MCF 10A (cell line): ENCODE results near the gene GPR37L1. TPM values are rescaled to one million over a fixed set of nuclear protein-coding genes. Genes with fewer than 3 reads are reported as not detected.
A peak's percentile ranks its signal among the peaks of the same experiment; 100 is the strongest.

Experiments used
- BruUV-seq: library from RNA; stranded (reverse); fragments of 400-500 nt; replicated peaks from 2 replicates; lab custom pipeline; 2021; lab: Mats Ljungman, UMichigan
- CTCF ChIA-PET: fragments of 300-600 bp; sonication (Branson Sonifier 250); formaldehyde crosslinking; extraction: SDS; loops from one replicate; lab custom pipeline; 2021; ENCODE audit warnings: antibody characterized with exemption, inconsistent platforms; lab: Yijun Ruan, JAX
- POLR2A ChIA-PET: fragments of 300-600, 350-650 bp; sonication (Branson Sonifier 250); formaldehyde crosslinking; extraction: SDS; loops from one replicate; lab custom pipeline; 2020; ENCODE audit warnings: antibody characterized with exemption, inconsistent platforms; lab: Yijun Ruan, JAX
- DNase-seq: peaks from one replicate; pipeline ENCODE4 v3.0.0-alpha.2; 2018; ENCODE audit not compliant: unreplicated experiment
- H3K27ac Mint-ChIP-seq: one replicate; pipeline ENCODE4 v1.8.0; 2022; ENCODE audit warnings: mild to moderate bottlenecking, low read depth, mixed read lengths; ENCODE audit not compliant: unreplicated experiment
- H3K27me3 Mint-ChIP-seq: one replicate; pipeline ENCODE4 v1.8.0; 2022; ENCODE audit warnings: mixed read lengths; ENCODE audit not compliant: insufficient read depth, unreplicated experiment
- H3K36me3 Mint-ChIP-seq: one replicate; pipeline ENCODE4 v1.8.0; 2022; ENCODE audit warnings: mild to moderate bottlenecking, moderate library complexity, mixed read lengths; ENCODE audit not compliant: insufficient read depth, unreplicated experiment
- H3K4me1 Mint-ChIP-seq: one replicate; pipeline ENCODE4 v1.8.0; 2022; ENCODE audit warnings: mixed read lengths; ENCODE audit not compliant: insufficient read depth, unreplicated experiment
- H3K4me3 Mint-ChIP-seq: one replicate; pipeline ENCODE4 v1.8.0; 2022; ENCODE audit warnings: mild to moderate bottlenecking, moderate library complexity, mixed read lengths; ENCODE audit not compliant: unreplicated experiment
- H3K9me3 Mint-ChIP-seq: one replicate; pipeline ENCODE4 v1.8.0; 2022; ENCODE audit warnings: mixed read lengths; ENCODE audit not compliant: unreplicated experiment
- intact Hi-C: fragments of 100-400 bp; cut with micrococcal nuclease; formaldehyde crosslinking; loops from 2 replicates; pipeline ENCODE4 v1.14.1; 2022
- total RNA-seq: library from RNA; stranded (reverse); gene quantifications from 2 replicates; pipeline ENCODE4 v1.2.3, GENCODE V29; 2022
- TF ChIP-seq, protein P1 (sequence below): fragments of 200-600 bp; IDR thresholded peaks from one replicate; pipeline ENCODE4 v1.8.0; 2022; ENCODE audit warnings: antibody characterized with exemption, mild to moderate bottlenecking; ENCODE audit not compliant: unreplicated experiment

GPR37L1 gene
- total RNA-seq, 1 experiment from 2014 or later: not detected

GRCh38 chr1:202127836-202128622 lies 5.3 kb downstream of the GPR37L1 start:
- Mint-ChIP-seq H3K4me1 (peaks cover 4% of the 10 kb centered on the region), H3K27ac (no peak overlapping the region), H3K9me3 (no peaks in the 10 kb centered on the region), H3K4me3 (no peak overlapping the region), H3K27me3 (peaks cover 17% of the 10 kb centered on the region), H3K36me3 (peaks cover 16% of the 10 kb centered on the region)
- TF ChIP-seq, protein P1, sequence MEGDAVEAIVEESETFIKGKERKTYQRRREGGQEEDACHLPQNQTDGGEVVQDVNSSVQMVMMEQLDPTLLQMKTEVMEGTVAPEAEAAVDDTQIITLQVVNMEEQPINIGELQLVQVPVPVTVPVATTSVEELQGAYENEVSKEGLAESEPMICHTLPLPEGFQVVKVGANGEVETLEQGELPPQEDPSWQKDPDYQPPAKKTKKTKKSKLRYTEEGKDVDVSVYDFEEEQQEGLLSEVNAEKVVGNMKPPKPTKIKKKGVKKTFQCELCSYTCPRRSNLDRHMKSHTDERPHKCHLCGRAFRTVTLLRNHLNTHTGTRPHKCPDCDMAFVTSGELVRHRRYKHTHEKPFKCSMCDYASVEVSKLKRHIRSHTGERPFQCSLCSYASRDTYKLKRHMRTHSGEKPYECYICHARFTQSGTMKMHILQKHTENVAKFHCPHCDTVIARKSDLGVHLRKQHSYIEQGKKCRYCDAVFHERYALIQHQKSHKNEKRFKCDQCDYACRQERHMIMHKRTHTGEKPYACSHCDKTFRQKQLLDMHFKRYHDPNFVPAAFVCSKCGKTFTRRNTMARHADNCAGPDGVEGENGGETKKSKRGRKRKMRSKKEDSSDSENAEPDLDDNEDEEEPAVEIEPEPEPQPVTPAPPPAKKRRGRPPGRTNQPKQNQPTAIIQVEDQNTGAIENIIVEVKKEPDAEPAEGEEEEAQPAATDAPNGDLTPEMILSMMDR: no peak
- no peak for DNase-seq
- intact Hi-C loops: no loop called here
- ChIA-PET POLR2A (interaction anchor here (0.6 to 0.9 kb wide), 3 partner anchors 99 to 141 kb away, joined by 3 to 5 read pairs (median 4); no protein-coding TSS in a partner anchor), CTCF (interaction anchor here (0.7 to 28.8 kb wide), 4 partner anchors 8 to 232 kb away, joined by 4 to 1380 read pairs (median 82); partner anchors contain the start of genes ELF3 and GPR37L1)
- BruUV-seq: no TSS peak

DNA sequence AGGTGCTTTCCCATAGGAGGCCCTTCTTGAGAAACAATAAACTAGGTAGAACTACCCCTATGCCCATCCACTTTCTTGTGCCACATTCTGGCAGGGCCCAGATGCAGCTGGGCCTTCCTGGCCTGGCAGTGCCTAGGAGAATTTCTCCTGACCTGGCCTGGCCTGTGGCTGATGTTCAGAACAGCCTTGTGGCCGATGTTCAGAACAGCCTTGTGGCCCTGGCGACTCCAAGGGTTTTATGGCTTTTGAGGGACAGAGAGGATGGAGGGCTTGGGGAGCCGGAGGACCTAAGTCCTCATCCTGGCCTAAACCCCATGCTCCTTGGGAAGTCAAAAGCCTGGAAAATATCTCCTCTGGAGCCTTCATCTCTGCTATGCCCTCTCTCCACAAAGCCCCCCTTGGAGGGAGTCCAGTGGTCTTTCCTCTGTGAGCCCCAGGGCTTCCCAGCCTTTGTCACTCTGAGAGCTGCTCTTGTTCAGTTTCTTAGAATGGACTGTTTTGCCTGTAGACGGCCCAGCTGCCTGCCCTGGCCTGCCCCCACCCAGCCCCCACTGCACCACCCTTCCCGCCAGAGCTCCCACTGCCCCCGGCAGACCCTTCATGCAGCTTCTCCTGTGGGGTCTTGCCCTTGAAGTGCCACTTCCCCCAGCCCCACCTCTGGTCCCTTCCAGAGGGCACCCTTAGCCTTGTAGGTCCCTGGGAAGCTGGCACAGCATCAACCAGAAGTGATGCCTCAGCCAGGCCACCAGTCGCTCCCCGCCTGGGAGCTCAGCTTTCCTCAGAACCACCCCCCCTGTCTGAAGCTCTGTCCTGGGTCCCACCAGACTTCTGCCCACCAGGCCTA lies 7.0 kb downstream of the GPR37L1 start:
- Mint-ChIP-seq H3K27me3 (peaks cover under 1% of the 10 kb centered on the region), H3K36me3 (peaks cover 30% of the 10 kb centered on the region), H3K9me3 (no peaks in the 10 kb centered on the region), H3K4me3 (no peak overlapping the region), H3K4me1 (peaks cover 4% of the 10 kb centered on the region), H3K27ac (peak overlapping the region; percentile 29)
- TF ChIP-seq, protein P1: no peak
- no TSS peak for BruUV-seq
- POLR2A ChIA-PET: interaction anchor here (0.7 to 1.9 kb wide), 3 partner anchors 14 to 122 kb away, joined by 3 to 5 read pairs (median 3); partner anchors contain the start of gene ARL8A
- no peak for DNase-seq
- CTCF ChIA-PET: interaction anchor here (0.5 to 28.8 kb wide), 9 partner anchors 10 to 754 kb away, joined by 3 to 1380 read pairs (median 3); partner anchors contain the start of genes ELF3 and GPR37L1
- intact Hi-C loops: no loop called here

DNA sequence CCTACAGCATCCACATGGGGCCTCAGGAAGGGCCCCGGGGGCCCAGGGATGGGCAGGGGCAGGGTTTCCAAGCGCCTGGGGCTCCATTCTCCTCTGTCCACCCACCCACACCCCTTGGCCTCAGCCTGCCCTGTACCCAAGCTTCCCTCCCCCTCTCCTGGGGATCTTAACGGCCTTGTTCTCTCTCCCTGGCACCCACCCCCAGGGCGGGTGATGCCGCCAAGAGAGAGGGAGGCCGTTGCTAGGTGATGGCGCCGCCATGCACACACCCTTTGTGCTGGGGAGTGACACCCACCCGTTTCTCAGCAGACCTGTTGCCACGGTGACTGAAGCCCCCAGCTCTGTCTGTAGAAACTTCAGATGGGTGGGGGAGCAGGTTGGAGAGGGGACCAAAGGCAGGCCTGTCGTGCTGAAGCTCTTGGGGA lies 7.6 kb downstream of the GPR37L1 start:
- no peak overlapping the region for H3K4me3 Mint-ChIP-seq
- H3K9me3 Mint-ChIP-seq: no peaks in the 10 kb centered on the region
- DNase-seq: no peak
- H3K4me1 Mint-ChIP-seq: peaks cover 7% of the 10 kb centered on the region
- TF ChIP-seq, protein P1: no peak
- intact Hi-C loops: no loop called here
- CTCF ChIA-PET: interaction anchor here (0.5 to 28.8 kb wide), 10 partner anchors 11 to 755 kb away, joined by 3 to 1380 read pairs (median 3); partner anchors contain the start of genes ELF3 and GPR37L1
- H3K36me3 Mint-ChIP-seq: peaks cover 36% of the 10 kb centered on the region
- H3K27ac Mint-ChIP-seq: peak overlapping the region; percentile 29
- no TSS peak for BruUV-seq
- POLR2A ChIA-PET: interaction anchor here (0.7 to 1.9 kb wide), 4 partner anchors 13 to 131 kb away, joined by 3 to 6 read pairs (median 4); partner anchors contain the start of gene ARL8A
- H3K27me3 Mint-ChIP-seq: no peaks in the 10 kb centered on the region
